Fibroblast of the conjunctiva (primary cell): Measurements from ENCODE around the gene FAM234B.

Experiments used
- DNase-seq: peaks from one replicate; pipeline ENCODE4 v3.0.0-alpha.2; 2010; ENCODE audit warnings: low read depth

FAM234B gene

DNA sequence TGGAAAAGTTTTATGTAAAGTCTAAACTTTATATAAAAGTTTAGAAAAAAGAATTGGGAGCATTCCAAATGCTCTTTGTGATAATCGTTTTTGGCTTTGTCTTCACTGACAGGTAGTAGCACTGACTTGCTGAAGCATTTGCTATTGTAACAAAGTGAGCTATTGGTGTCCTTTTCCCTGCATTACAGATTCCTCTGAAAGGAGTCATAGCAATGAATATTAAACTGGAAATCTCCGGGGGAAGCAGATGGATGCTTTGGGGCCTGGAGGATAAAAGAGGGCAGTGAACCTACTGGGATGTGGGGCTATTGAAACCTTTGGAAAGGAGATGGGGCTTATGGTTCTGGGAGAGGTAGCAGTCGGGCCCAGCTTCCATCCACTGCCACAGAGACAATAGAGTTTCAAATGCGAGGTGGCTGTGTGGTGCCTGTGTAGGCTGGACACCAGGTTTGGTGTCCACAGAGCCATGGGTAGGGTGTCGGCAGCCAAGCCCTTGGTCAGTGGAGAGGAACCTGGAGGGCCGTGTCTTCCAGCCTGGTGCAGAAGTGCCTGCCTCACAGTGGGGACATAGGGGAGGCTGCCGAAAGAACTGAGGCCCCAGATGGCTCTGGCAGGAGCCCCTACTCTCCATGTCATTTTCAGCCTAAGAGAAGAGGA, 49.1 kb downstream of the FAM234B start:
- no peak for DNase-seq

DNA sequence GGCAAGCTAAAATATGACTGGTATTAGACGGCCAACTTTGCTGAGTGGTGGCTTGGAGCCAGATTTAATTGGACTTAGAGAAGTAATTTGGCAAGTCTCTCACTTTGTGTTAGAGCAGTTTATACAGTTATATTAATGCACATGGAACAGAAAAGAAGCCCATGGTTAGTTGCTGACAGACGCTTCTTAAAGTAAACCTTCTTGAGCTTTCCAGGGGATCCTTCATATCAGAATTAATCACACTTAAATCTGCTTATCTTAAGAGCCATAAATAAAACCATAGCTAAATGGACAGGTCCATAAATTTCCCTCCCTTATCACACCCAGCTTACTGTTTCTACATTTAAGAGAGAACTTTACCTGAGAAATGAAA, 49.7 kb downstream of the FAM234B start:
- no peak for DNase-seq

GRCh38 chr12:13094367-13094766, 50.2 kb downstream of the FAM234B start:
- DNase-seq = no peak

GRCh38 chr12:13095266-13095995, 51.2 kb downstream of the FAM234B start:
- DNase-seq = no peak

GRCh38 chr12:13097491-13098011, 53.4 kb downstream of the FAM234B start:
- DNase-seq = no peak

DNA sequence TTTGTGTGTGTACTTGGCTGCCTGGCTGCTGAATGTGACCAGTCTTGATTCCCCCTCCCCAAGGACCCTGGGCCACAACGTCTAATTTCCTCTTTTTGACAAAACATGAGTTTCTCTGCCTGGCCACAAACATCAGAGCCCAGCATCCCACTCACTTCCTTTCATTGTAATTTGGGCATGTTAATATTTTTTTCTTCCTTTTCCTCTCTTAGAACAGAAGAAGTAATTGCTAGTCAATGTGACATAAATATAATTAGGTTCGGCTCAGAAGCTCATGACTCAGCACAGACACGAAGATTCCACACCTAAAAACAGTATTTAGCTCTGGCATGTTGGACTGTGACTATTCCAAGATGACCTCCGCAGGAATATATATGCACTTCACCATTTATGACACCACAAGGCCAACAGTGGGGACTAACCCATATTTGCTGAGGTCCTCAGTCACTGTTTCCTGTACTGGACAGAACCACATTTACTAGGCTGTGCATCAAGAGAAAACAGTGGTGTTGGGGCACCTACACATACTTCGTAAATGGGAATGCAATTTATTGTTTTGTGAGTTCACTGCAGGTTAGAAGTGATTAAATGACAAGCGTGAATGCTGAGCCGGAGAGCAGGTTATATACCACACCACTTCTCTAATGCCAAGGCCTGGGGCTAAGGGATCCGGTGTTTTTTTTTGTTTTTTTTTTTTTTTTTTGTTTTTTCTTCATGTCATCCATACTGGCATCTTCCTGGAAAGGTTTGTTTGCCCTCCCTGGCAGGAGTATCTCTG, 55.1 kb downstream of the FAM234B start:
- DNase-seq = no peak

- no peak for DNase-seq
Measured at GRCh38 chr12:13099844-13100604, 55.8 kb downstream of the FAM234B start.

- no peak for DNase-seq
Measured at GRCh38 chr12:13100605-13100881, 56.4 kb downstream of the FAM234B start.

GRCh38 chr12:13100882-13101769, 56.9 kb downstream of the FAM234B start:
- peak; percentile 90 for DNase-seq

- no peak for DNase-seq
Measured at GRCh38 chr12:13101821-13102375, 57.7 kb downstream of the FAM234B start.

DNA sequence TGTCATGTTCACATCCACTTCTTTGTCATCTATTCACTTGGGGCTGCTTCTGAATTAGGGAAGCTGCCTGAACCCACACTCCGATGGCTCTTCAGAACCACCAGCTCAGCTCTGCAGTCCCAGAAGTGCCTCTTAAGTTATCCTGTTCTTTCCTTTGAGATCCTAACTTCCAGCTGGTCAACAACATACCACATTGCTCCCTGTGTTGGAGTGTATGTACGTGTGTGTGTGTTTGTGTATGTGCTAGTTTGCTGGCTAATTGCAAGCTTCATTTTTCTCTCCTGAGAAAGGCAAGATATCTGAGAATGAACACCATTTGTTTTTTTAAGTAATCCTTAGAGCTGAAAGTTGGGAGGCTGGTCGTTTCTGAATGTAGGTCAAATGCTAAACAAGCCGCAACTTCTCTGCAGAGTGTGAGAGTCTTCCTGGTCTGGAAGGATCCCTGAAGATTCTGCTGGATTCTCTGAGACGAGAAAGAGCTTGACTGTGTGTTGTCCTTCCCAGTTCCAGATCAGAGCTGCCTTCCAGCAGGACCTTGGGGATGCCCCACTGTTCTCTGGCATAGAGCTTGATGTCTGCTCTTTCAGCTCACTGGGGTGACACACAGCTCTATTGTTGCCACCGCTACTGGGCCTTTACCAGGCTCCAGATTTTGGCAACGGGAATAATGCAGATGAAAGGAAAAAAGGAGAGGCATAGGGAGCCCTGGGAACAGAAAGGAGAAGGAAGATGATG, 58.4 kb downstream of the FAM234B start:
- no peak for DNase-seq

GRCh38 chr12:13103391-13104033, 59.3 kb downstream of the FAM234B start, which contains the start of gene GSG1:
GSG1 (minus strand) TSS chr12:13103667; CDS start chr12:13103512, 155 bp downstream.
- no peak for DNase-seq

DNA sequence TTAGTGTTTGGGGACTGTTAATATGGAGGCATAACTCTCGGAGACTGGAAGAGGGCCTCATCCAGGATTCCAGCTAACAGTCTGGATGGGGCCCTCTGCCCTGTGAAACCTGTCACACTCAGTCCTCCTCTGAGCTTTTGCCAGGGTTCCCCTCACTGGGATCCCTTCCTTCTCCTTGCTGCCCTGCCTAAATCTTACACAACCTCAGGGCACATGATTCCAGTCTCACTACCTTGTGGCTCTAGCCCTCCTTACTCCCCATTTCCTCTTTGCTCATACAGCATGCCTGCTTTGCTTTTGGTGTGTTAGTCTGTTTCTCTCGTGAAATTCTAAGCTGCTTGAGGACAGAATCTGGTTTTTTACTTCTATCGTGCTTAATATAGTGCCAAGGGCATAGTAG, 60.2 kb downstream of the FAM234B start:
- no peak for DNase-seq

DNA sequence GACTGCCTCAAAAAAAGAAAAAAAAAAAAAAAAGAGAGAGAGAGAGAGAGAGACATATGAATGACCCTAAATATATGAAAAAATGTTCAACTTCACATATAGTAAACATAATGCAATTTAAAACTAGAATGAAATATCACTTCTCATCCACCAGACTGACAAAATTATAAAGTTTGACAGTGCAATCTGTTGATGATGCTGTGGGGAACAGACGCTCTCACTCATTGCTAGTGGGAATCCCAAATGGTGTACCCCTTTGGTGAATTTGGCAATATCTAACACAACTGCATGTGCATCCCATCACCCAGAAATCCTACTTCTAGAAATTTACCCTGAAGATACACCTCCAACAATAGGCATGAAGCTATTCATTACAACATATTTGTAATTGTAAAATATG, 61.6 kb downstream of the FAM234B start:
- no peak for DNase-seq

DNA sequence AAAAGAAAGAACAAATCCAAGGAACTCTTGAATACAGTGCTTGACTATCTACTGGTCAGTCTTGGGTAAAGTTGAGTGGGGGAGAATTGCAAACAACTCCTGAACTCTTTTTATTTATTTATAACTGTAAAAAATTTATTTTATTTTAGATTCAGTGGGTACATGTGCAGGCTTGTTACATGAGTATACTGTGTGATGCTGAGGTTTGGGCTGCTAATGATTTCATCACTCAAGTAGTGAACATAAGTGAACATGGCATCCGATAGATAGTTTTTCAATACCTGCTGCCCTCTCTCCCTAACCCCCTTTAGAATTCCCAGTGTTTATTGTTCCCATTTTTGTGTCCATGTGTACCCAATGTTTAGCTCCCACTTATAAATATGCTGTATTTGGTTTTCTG, 62.5 kb downstream of the FAM234B start:
- no peak for DNase-seq

GRCh38 chr12:13112968-13113367, 68.8 kb downstream of the FAM234B start:
- DNase-seq = no peak

- no peak for DNase-seq
Measured at GRCh38 chr12:13114251-13115052, 70.3 kb downstream of the FAM234B start.

GRCh38 chr12:13116259-13116658, 72.1 kb downstream of the FAM234B start:
- no peak for DNase-seq

DNA sequence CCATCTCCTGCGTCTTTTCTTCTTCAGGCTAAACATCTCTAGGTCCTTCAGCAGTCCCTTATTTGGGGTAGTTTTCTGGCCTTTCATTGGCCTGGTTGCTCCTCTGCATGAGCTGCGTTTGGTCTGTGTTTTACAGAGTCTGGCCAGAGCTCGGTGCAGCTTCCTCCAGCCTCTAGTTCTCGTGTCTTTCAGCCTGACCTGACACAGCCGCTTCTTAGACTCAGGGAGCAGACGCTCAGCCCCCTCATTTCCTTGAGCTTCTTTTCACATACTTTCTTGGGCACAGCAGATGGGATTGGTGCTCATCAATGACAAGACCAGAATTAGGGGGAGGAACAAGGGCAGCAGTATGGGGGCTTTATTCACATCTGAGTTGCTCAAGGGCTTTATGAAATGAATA, 72.8 kb downstream of the FAM234B start:
- no peak for DNase-seq
